Measurements from ENCODE around the gene PARD3.

GRCh38 chr10:34139559-34139958 is 675.5 kb downstream of the PARD3 start:
- TF ChIP-seq EZH2 (IDR thresholded peaks at IDR 0.05; ENCODE audit: low read depth): no peak
- TF ChIP-seq, protein P1, sequence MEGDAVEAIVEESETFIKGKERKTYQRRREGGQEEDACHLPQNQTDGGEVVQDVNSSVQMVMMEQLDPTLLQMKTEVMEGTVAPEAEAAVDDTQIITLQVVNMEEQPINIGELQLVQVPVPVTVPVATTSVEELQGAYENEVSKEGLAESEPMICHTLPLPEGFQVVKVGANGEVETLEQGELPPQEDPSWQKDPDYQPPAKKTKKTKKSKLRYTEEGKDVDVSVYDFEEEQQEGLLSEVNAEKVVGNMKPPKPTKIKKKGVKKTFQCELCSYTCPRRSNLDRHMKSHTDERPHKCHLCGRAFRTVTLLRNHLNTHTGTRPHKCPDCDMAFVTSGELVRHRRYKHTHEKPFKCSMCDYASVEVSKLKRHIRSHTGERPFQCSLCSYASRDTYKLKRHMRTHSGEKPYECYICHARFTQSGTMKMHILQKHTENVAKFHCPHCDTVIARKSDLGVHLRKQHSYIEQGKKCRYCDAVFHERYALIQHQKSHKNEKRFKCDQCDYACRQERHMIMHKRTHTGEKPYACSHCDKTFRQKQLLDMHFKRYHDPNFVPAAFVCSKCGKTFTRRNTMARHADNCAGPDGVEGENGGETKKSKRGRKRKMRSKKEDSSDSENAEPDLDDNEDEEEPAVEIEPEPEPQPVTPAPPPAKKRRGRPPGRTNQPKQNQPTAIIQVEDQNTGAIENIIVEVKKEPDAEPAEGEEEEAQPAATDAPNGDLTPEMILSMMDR (conservative IDR thresholded peaks at IDR 0.05): no peak
